NT2/D1 (cell line): ENCODE data around the gene TMEM131L.

Experiments used
- SUZ12 ChIP-seq: IDR thresholded peaks from 2 replicates; pipeline ENCODE4 v1.6.1; 2011; ENCODE audit not compliant: insufficient read length, insufficient read depth; ENCODE audit errors: extremely low read depth
- YY1 ChIP-seq: IDR thresholded peaks from 2 replicates; pipeline ENCODE4 v1.6.1; 2011; ENCODE audit not compliant: insufficient read length, insufficient read depth
- ZNF274 ChIP-seq: IDR thresholded peaks from 2 replicates; pipeline ENCODE4 v1.6.1; 2011; ENCODE audit warnings: mild to moderate bottlenecking, low read depth, low read length

- TF ChIP-seq ZNF274 (no peak), YY1 (no peak), SUZ12 (no peak)
Measured at GRCh38 chr4:153480704-153481103, 14.5 kb downstream of the TMEM131L start.
